Measurements from ENCODE around the gene AGXT. TPM values are rescaled to one million over a fixed set of nuclear protein-coding genes. Genes with fewer than 3 reads are reported as not detected.

The AGXT gene
- total RNA-seq, 1 experiment from 2014 or later: 0.20 TPM

GRCh38 chr2:240869109-240869955 is 708 bp downstream of the AGXT start:
- TF ChIP-seq CTCF (IDR thresholded peaks at IDR 0.05; ENCODE audit: insufficient read depth in 1 of 2, low read depth in 1 of 2, low read length in 1 of 2, severe bottlenecking in 1 of 2, unreplicated experiment in 1 of 2): no peak
- no peaks in the 10 kb centered on the region for H3K27me3 ChIP-seq (replicated peaks; ENCODE audit: control insufficient read depth, insufficient read depth, low read length)
- POLR2A ChIA-PET: no interaction called here
- no peak for DNase-seq
- Mint-ChIP-seq H3K36me3 (ENCODE audit: insufficient read depth, unreplicated experiment) (no peaks in the 10 kb centered on the region), H3K27me3 (ENCODE audit: insufficient read depth, unreplicated experiment) (no peaks in the 10 kb centered on the region), H3K4me1 (ENCODE audit: low read depth, unreplicated experiment) (peaks cover 12% of the 10 kb centered on the region), H3K27ac (ENCODE audit: unreplicated experiment) (no peak overlapping the region), H3K9me3 (ENCODE audit: unreplicated experiment) (no peaks in the 10 kb centered on the region), H3K4me3 (ENCODE audit: unreplicated experiment) (no peak overlapping the region)
- peaks cover 11% of the 10 kb centered on the region for H3K4me1 ChIP-seq
- CTCF ChIA-PET: no interaction called here
- no peak overlapping the region for H3K4me3 ChIP-seq (ENCODE audit: low read depth, low read length)
- H3K36me3 ChIP-seq (ENCODE audit: control insufficient read depth, insufficient read depth, low read length): no peaks in the 10 kb centered on the region
- BruUV-seq (replicated peaks): no TSS peak
- no peaks in the 10 kb centered on the region for H3K9me3 ChIP-seq
- intact Hi-C loops (cut with micrococcal nuclease; ENCODE audit: unreplicated experiment): no loop called here

- POLR2A ChIA-PET: no interaction called here
- H3K36me3 Mint-ChIP-seq (ENCODE audit: insufficient read depth, unreplicated experiment): no peaks in the 10 kb centered on the region
Observed at GRCh38 chr2:240869956-240870875, 1.6 kb downstream of the AGXT start.

More at GRCh38 chr2:240869956-240870875, 1.6 kb downstream of the AGXT start:
- intact Hi-C loops (cut with micrococcal nuclease; ENCODE audit: unreplicated experiment): no loop called here
- H3K27me3 Mint-ChIP-seq (ENCODE audit: insufficient read depth, unreplicated experiment): no peaks in the 10 kb centered on the region
- H3K9me3 Mint-ChIP-seq (ENCODE audit: unreplicated experiment): no peaks in the 10 kb centered on the region
- no peak overlapping the region for H3K4me3 Mint-ChIP-seq (ENCODE audit: unreplicated experiment)
- H3K27ac Mint-ChIP-seq (ENCODE audit: unreplicated experiment): no peak overlapping the region
- DNase-seq: no peak
- H3K4me3 ChIP-seq (ENCODE audit: low read depth, low read length): no peak overlapping the region
- H3K4me1 ChIP-seq: peaks cover 19% of the 10 kb centered on the region
- H3K36me3 ChIP-seq (ENCODE audit: control insufficient read depth, insufficient read depth, low read length): no peaks in the 10 kb centered on the region
- TF ChIP-seq CTCF (IDR thresholded peaks at IDR 0.05; ENCODE audit: insufficient read depth in 1 of 2, low read depth in 1 of 2, low read length in 1 of 2, severe bottlenecking in 1 of 2, unreplicated experiment in 1 of 2): no peak
- no peaks in the 10 kb centered on the region for H3K9me3 ChIP-seq
- BruUV-seq (replicated peaks): no TSS peak
- CTCF ChIA-PET: interaction anchor here (0.5 kb wide), 1 partner anchor 1131 kb away, joined by 3 read pairs; no protein-coding TSS in a partner anchor
- H3K27me3 ChIP-seq (replicated peaks; ENCODE audit: control insufficient read depth, insufficient read depth, low read length): no peaks in the 10 kb centered on the region
- H3K4me1 Mint-ChIP-seq (ENCODE audit: low read depth, unreplicated experiment): peaks cover 10% of the 10 kb centered on the region

All from Caco-2 (cell line).